GM10847 (cell line): Measurements from ENCODE around the gene CCDC87.
A peak's percentile ranks its signal among the peaks of the same experiment; 100 is the strongest.

ENCODE experiments used
- POLR2A ChIP-seq: IDR thresholded peaks from 2 replicates; pipeline ENCODE4 v1.6.1; 2011; ENCODE audit not compliant: insufficient read length; ENCODE audit errors: extremely low read depth

The CCDC87 gene

GRCh38 chr11:66625041-66625751 lies 32.3 kb upstream of the CCDC87 start:
- TF ChIP-seq POLR2A: no peak

DNA sequence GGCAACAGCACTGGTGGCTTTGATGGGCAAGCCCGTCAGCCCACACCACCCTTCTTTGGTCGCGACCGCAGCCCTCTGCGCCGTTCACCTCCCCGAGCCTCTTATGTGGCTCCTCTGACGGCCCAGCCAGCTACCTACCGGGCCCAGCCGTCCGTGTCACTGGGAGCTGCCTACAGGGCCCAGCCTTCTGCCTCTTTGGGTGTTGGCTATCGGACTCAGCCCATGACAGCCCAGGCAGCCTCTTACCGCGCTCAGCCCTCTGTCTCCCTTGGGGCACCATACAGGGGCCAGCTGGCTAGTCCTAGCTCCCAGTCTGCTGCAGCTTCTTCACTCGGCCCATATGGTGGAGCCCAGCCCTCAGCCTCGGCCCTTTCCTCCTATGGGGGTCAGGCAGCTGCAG lies 31.6 kb upstream of the CCDC87 start:
- TF ChIP-seq POLR2A: no peak

- TF ChIP-seq POLR2A: no peak
Measured at GRCh38 chr11:66619080-66619554, 26.3 kb upstream of the CCDC87 start.

DNA sequence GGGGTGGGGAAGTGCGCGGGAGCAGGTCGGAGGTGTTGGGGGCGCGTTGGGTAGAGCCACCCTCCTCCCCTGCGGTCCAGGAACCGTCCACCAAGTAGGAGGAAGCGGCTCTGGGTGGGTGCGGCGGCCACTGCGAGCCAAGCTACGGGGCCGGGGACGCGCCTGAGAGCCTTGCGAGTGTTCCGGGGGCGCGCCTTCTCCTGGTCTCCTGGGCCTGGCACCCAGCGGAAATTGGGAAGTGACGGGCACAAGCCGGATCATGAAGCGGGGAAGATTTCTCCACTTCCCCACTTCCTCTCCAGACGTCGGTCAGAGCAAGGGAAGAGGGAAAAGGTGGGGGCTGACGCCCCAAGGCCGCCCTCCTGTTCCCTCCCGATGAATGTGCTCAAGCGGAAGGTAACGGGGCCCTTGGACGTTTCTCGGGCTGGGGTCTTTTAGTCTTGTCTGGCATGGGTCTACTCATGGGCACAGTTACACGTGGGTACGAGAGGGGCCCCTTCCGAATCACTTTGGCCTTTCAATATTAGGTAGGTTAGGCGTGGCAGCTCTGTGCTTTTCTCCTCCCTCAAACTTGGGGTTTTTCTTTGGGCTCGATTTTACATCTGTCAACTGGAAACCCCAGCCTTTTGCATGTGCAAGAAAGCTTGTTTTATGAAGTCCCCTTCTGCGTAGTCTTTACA lies 24.4 kb upstream of the CCDC87 start:
- TF ChIP-seq POLR2A: no peak

- peak; percentile 98 for TF ChIP-seq POLR2A
Measured at GRCh38 chr11:66616379-66617154, 23.7 kb upstream of the CCDC87 start, which contains the start of gene RBM14. TSS of gene RBM14 (plus strand) at chr11:66616630. CDS start at chr11:66616721, 91 bp downstream.

DNA sequence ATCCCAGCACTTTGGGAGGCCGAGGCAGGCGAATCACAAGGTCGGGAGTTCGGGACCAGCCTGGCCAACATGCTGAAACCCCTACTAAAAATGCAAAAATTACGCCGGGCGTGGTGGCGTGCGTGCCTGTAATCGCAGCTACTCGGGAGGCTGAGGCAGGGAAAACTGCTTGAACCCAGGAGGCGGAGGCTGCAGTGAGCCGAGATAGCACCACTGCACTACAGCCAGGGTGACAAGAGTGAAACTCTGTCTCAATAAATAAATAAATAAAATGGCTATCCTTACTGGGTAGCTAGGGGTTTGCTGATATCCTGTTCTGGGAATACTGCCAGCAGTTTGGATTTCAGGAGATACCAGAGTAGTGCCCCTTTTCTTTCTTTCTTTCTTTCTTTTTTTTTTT lies 21.2 kb upstream of the CCDC87 start:
- TF ChIP-seq POLR2A: no peak

DNA sequence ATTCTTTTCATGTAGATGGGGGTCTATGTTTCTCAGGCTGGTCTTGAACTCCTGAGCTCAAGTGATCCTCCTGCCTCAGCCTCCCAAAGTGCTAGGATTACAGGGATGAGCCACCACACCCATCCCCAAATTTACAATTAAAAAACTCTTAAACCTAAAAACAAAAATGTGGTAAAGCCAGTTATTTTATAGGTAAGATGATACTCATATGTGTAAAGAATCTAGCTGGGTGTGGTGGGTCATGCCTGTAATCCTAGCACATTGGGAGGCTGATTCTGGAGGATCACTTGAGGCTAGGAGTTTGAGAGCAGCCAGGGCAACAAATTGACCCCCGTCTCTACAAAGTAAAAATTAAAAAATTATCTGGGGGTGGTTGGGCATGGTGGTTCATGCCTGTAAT lies 19.6 kb upstream of the CCDC87 start:
- no peak for TF ChIP-seq POLR2A

- TF ChIP-seq POLR2A: no peak
Measured at GRCh38 chr11:66609721-66610617, 17.1 kb upstream of the CCDC87 start.

DNA sequence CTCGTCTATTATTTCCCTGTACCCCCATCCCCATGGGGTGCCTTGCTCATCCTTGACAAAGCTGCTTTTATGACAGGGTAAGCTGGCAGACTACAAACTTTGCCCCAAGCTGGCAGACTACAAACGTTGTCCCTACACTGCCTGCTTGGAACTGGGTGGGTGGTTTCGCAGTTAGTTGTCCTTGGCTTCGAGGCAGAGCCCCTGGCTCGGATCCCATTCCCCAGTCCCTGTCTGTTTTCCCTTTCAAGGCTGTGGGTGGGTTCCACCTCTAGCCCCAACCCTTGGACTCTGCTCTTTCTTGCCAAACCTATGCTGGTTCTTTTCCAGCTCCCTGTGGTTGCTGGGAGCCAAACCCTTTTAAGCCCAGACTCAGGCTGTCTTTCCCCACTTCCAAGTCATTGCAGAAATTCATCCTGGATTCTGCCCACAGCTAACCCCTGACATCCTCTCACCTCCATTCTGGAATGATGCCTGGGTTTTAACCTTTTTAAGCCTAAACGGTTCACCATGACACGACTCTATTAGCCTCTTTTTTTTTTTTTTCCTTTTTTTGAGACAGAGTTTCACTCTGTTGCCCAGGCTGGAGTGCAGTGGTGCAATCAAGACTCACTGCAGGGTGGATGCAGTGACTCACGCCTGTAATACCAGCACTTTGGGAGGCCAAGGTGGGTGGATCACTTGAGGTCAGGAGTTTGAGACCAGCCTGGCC lies 14.4 kb upstream of the CCDC87 start:
- TF ChIP-seq POLR2A: no peak

- no peak for TF ChIP-seq POLR2A
Measured at GRCh38 chr11:66604155-66604554, 11.3 kb upstream of the CCDC87 start.

DNA sequence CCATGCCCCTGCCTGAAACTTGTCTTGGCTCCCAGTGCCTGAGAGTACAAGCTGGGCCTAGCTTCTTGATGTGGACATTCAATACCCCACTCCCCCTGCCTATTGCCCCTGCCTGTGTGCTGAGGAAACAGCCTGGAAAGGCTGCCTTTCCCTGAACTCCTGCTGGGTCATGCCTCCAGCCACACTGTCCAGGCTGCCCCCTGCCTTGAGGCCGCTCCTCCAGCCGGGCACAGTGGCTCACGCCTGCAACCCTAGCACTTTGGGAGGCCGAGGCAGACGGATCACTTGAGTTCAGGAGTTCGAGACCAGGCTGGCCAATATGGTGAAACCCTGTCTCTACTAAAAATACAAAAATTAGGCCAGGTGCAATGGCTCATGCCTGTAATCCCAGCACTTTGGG lies 10.2 kb upstream of the CCDC87 start:
- no peak for TF ChIP-seq POLR2A

DNA sequence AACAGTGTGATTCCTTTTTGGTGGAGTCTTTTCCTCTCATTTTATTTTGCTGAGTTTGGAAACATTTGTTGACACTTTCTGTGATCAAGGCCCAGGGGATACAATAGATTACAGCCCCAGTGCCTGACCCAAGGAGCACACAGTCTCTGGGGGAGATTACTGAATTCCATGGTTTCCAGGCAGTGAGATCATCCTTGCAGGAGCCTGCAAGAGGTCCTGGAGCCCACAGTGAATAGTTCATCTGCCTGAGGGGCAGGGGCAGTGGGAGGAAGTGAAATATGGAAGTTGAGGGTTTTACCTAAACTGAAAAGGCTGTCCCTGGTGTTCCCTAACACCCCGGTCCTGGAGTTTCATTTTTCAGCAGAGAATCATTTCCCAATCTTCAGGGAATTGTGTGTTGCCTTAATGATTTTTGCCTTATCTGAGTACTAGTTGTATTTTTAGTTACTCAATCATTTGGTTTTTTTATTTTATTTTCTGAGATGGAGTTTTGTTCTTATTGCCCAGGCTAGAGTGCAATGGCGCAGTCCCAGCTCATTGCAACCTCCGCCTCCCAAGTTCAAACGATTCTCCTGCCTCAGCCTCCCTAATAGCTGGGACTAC lies 7.9 kb upstream of the CCDC87 start:
- no peak for TF ChIP-seq POLR2A

DNA sequence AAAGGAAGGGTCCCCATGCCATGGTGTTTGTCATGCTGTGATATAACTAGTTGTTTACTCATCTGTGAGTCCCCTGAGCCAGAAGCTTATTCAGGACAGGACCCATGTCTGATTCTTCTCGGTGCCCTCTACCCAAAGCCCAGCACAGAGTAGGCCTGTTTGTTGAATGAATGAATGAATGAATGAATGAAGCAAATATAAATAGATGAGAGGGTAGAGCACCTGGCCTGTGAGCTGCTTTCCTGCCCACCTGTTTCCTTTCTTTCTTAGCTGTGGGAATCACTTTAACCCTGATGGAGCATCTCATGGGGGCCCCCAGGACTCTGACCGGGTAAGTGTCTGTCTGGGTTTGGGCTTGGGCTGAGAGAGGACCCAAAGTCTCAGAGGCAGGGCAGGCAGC lies 7.4 kb upstream of the CCDC87 start:
- TF ChIP-seq POLR2A: no peak

GRCh38 chr11:66598993-66599392 lies 6.1 kb upstream of the CCDC87 start:
- no peak for TF ChIP-seq POLR2A
